Endothelial cell of umbilical vein (primary cell): ENCODE measurements around the gene EML6. TPM values are rescaled to one million over a fixed set of nuclear protein-coding genes. Genes with fewer than 3 reads are reported as not detected.

ENCODE experiments used
- BruUV-seq: library from RNA; stranded (reverse); fragments of 400-500 nt; replicated peaks from 2 replicates; lab custom pipeline; 2021; lab: Mats Ljungman, UMichigan
- CTCF ChIA-PET: fragments of 300-600, 350-600 bp; sonication (Branson Sonifier 250); formaldehyde crosslinking; loops from one replicate; lab custom pipeline; 2021; ENCODE audit warnings: antibody characterized with exemption, inconsistent platforms; lab: Charles Lee
- POLR2A ChIA-PET: fragments of 300-600, 350-600 bp; sonication (Branson Sonifier 250); formaldehyde crosslinking; loops from one replicate; lab custom pipeline; 2021; ENCODE audit warnings: antibody characterized with exemption, inconsistent platforms; lab: Charles Lee
- DNase-seq: peaks from one replicate; pipeline ENCODE4 v3.0.0-alpha.2; 2011; ENCODE audit warnings: low read depth, low spot score
- FAIRE-seq: peaks from 2 replicates; lab custom pipeline; 2011; peaks lifted over from hg19 to GRCh38; lab: Jason Lieb, UNC
- H2AFZ ChIP-seq: 2 replicates; pipeline ENCODE4 v1.6.0; 2012; ENCODE audit warnings: low read depth, low read length, control low read depth, inconsistent platforms
- H3K27ac ChIP-seq: 2 replicates; pipeline ENCODE4 v1.5.1; 2011; ENCODE audit warnings: low read depth, mild to moderate bottlenecking, control low read depth, low read length, moderate library complexity; ENCODE audit not compliant: insufficient read depth
- H3K27me3 ChIP-seq, 2 experiments: 2 replicates each; pipeline versions ENCODE4 v1.6.0 to v1.6.1; 2011; ENCODE audit warnings: low read length in 2 of 2, mixed read lengths in 1 of 2; ENCODE audit not compliant: control insufficient read depth in 2 of 2, insufficient read depth in 2 of 2
- H3K36me3 ChIP-seq, 2 experiments: 2 replicates in 1 of 2; 3 replicates in 1 of 2; pipeline ENCODE4 v1.5.1; 2011; ENCODE audit warnings: low read length in 2 of 2, mild to moderate bottlenecking in 1 of 2, moderate library complexity in 1 of 2; ENCODE audit not compliant: control insufficient read depth in 2 of 2, insufficient read depth in 2 of 2; ENCODE audit errors: extremely low read depth in 1 of 2
- H3K4me1 ChIP-seq: 3 replicates; pipeline ENCODE4 v1.5.1; 2011; ENCODE audit warnings: mild to moderate bottlenecking, low read length; ENCODE audit not compliant: control insufficient read depth, insufficient read depth; ENCODE audit errors: extremely low read depth
- H3K4me2 ChIP-seq: 2 replicates; pipeline ENCODE4 v1.6.1; 2011; ENCODE audit warnings: low read length, control low read depth, mixed read lengths; ENCODE audit not compliant: insufficient read depth
- H3K4me3 ChIP-seq, 3 experiments: fragments of 200-600 bp in 1 of 3; sonication (generic), shearing (Covaris generic) in 1 of 3; replicated peaks in 1 of 3; 2 replicates each; pipeline ENCODE4 v1.5.1; 2011 to 2016; ENCODE audit warnings: control low read depth in 3 of 3, low read length in 3 of 3, mild to moderate bottlenecking in 2 of 3, inconsistent platforms in 1 of 3, low read depth in 1 of 3, moderate library complexity in 1 of 3; ENCODE audit not compliant: insufficient read depth in 1 of 3
- H3K79me2 ChIP-seq: 2 replicates; pipeline ENCODE4 v1.6.0; 2012; ENCODE audit warnings: low read length, inconsistent platforms; ENCODE audit not compliant: control insufficient read depth, insufficient read depth
- H3K9ac ChIP-seq: replicated peaks from 2 replicates; pipeline ENCODE3; 2011; ENCODE audit warnings: low read length, control low read depth; ENCODE audit not compliant: insufficient read depth; ENCODE audit errors: extremely low read depth
- H3K9me1 ChIP-seq: replicated peaks from 3 replicates; pipeline ENCODE4 v1.6.0; 2011; ENCODE audit warnings: mild to moderate bottlenecking, low read length; ENCODE audit not compliant: control insufficient read depth, insufficient read depth; ENCODE audit errors: extremely low read depth
- H3K9me3 ChIP-seq: replicated peaks from 2 replicates; pipeline ENCODE4 v1.5.1; 2012; ENCODE audit warnings: low read length, inconsistent platforms; ENCODE audit not compliant: control insufficient read depth, insufficient read depth
- H4K20me1 ChIP-seq: replicated peaks from 2 replicates; pipeline ENCODE3; 2011; ENCODE audit warnings: mild to moderate bottlenecking, low read length; ENCODE audit not compliant: control insufficient read depth, insufficient read depth; ENCODE audit errors: extremely low read depth
- CTCF ChIP-seq, 2 donors: IDR thresholded peaks; 1 replicate in 1 of 2; 2 replicates in 1 of 2; pipeline ENCODE4 v1.5.1; 2011; ENCODE audit warnings: low read length in 2 of 2, mild to moderate bottlenecking in 2 of 2, moderate library complexity in 2 of 2, control low read depth in 1 of 2, inconsistent platforms in 1 of 2, low read depth in 1 of 2; ENCODE audit not compliant: insufficient read depth in 1 of 2; ENCODE audit errors: extremely low read depth in 1 of 2
- FOS ChIP-seq: IDR thresholded peaks from 2 replicates; pipeline ENCODE4 v1.6.1; 2011; ENCODE audit warnings: mild to moderate bottlenecking, low read length, moderate library complexity, borderline replicate concordance; ENCODE audit not compliant: insufficient read depth
- GATA2 ChIP-seq: IDR thresholded peaks from 2 replicates; pipeline ENCODE4 v1.7.0; 2011; ENCODE audit warnings: low read depth, mild to moderate bottlenecking, moderate library complexity, mixed read lengths, low read length; ENCODE audit not compliant: insufficient read length, insufficient read depth
- JUN ChIP-seq: IDR thresholded peaks from 2 replicates; pipeline ENCODE4 v1.6.1; 2011; ENCODE audit warnings: borderline replicate concordance, low read depth; ENCODE audit not compliant: insufficient read length, insufficient read depth
- MAX ChIP-seq: IDR thresholded peaks from 2 replicates; pipeline ENCODE4 v1.6.1; 2011; ENCODE audit not compliant: insufficient read depth, insufficient read length
- dilution Hi-C: fragments of 300-500 bp; cut with MboI; formaldehyde crosslinking; loops from one replicate; pipeline ENCODE4 v1.15.0; 2019; ENCODE audit warnings: low sequenced_read_pairs; ENCODE audit not compliant: extremely low pct_ligation_motif_present
- intact Hi-C: fragments of 100-400 bp; cut with micrococcal nuclease; formaldehyde crosslinking; loops from one replicate; pipeline ENCODE4 v1.10.0; 2022
- polyA plus RNA-seq, 4 experiments: library from polyadenylated mRNA; depleted of rRNA in 3 of 4; stranded (reverse) in 3 of 4; unstranded in 1 of 4; fragments of >200 nt; gene quantifications; 2 replicates each; pipeline versions ENCODE4 v1.2.1 to v1.2.3, GENCODE V29; 2011 to 2012; ENCODE audit warnings: missing spikeins in 1 of 4
- total RNA-seq: library from RNA; stranded (reverse); gene quantifications from 2 replicates; pipeline ENCODE4 v1.2.3, GENCODE V29; 2021

Gene EML6
- total and polyA plus RNA-seq, 2 donors (not counting 3 experiments of a cell fraction or from before 2014, with no cell fraction given): 0.79 to 2.1 TPM

- dilution Hi-C loops (no loop called here), intact Hi-C loops (loop anchor here (10.0 kb wide), 1 partner anchor 319 kb away; no protein-coding TSS in a partner anchor)
- TF ChIP-seq GATA2: no peak
- TF ChIP-seq MAX: no peak
- no peak for TF ChIP-seq JUN
- no peak for TF ChIP-seq CTCF (IDR thresholded peaks at IDR 0.05; ENCODE audit: extremely low read depth in 1 of 2, insufficient read depth in 1 of 2, low read depth in 1 of 2, low read length in 2 of 2)
- no peak for TF ChIP-seq FOS
- no peaks in the 10 kb centered on the region for H3K79me2 ChIP-seq
- DNase-seq (no peak), FAIRE-seq (no peak)
- H2AFZ ChIP-seq: peak overlapping the region; percentile 93
- H3K9me3 ChIP-seq: no peaks in the 10 kb centered on the region
- peak overlapping the region; percentile 83 for H3K4me2 ChIP-seq
- H3K9ac ChIP-seq: no peak overlapping the region
- ChIA-PET CTCF (interaction anchor here (2.4 kb wide), 1 partner anchor 114 kb away, joined by 16 read pairs; no protein-coding TSS in a partner anchor), POLR2A (no interaction called here)
- no peaks in the 10 kb centered on the region for H4K20me1 ChIP-seq
- peaks cover 28% of the 10 kb centered on the region for H3K4me1 ChIP-seq
- no TSS peak for BruUV-seq
- no peaks in the 10 kb centered on the region for H3K9me1 ChIP-seq
- no peaks in the 10 kb centered on the region for H3K36me3 ChIP-seq
- H3K27ac ChIP-seq: no peak overlapping the region
- H3K27me3 ChIP-seq: peaks cover 6 to 11% of the 10 kb centered on the region in 2 experiments
- H3K4me3 ChIP-seq: peak overlapping the region in 2 of 3 experiments; percentile 80 to 85
These were observed 2.1 kb downstream of the EML6 start for GRCh38 chr2:54725343-54726099.
